Fibroblast of lung (primary cell): Measurements from ENCODE around the gene SLC8A3. TPM values are rescaled to one million over a fixed set of nuclear protein-coding genes. Genes with fewer than 3 reads are reported as not detected.
"Not testable (repeated sequence)": the region's sequence is repeated elsewhere in the genome, so short reads cannot be mapped to it uniquely, and the experiment has no call there.

Source experiments
- DNase-seq, 2 donors: peaks; one replicate each; pipeline versions ENCODE4 v3.0.0 to v3.0.0-alpha.2; 2010; ENCODE audit warnings: low read depth in 2 of 2
- H2AFZ ChIP-seq: 2 replicates; pipeline ENCODE4 v1.5.1; 2012; ENCODE audit warnings: low read length, control low read depth, inconsistent platforms
- H3K27ac ChIP-seq: 2 replicates; pipeline ENCODE4 v1.5.1; 2011; ENCODE audit warnings: low read length, control low read depth; ENCODE audit not compliant: insufficient read depth
- H3K27me3 ChIP-seq: 2 replicates; pipeline ENCODE4 v1.5.1; 2011; ENCODE audit warnings: mild to moderate bottlenecking, low read length; ENCODE audit not compliant: control insufficient read depth, insufficient read depth
- H3K36me3 ChIP-seq: 2 replicates; pipeline ENCODE4 v1.5.1; 2011; ENCODE audit warnings: low read length; ENCODE audit not compliant: control insufficient read depth, insufficient read depth
- H3K4me1 ChIP-seq: 2 replicates; pipeline ENCODE4 v1.5.1; 2011; ENCODE audit warnings: low read length; ENCODE audit not compliant: control insufficient read depth, insufficient read depth; ENCODE audit errors: extremely low read depth
- H3K4me2 ChIP-seq: 2 replicates; pipeline ENCODE4 v1.5.1; 2011; ENCODE audit warnings: low read length, control low read depth; ENCODE audit not compliant: insufficient read depth; ENCODE audit errors: extremely low read depth
- H3K4me3 ChIP-seq, 4 experiments: fragments of 200-600 bp in 1 of 4; sonication (generic) in 1 of 4; replicated peaks in 1 of 4; 2 replicates each; pipeline ENCODE4 v1.5.1; 2011 to 2016; ENCODE audit warnings: low read length in 4 of 4, low read depth in 3 of 4, mild to moderate bottlenecking in 3 of 4, control low read depth in 2 of 4, inconsistent platforms in 1 of 4, mixed read lengths in 1 of 4; ENCODE audit not compliant: insufficient read depth in 1 of 4; ENCODE audit errors: control extremely low read depth in 1 of 4
- H3K79me2 ChIP-seq: 2 replicates; pipeline ENCODE4 v1.5.1; 2012; ENCODE audit warnings: mild to moderate bottlenecking, low read length, inconsistent platforms; ENCODE audit not compliant: control insufficient read depth, insufficient read depth
- H3K9ac ChIP-seq: 2 replicates; pipeline ENCODE4 v1.5.1; 2011; ENCODE audit warnings: mild to moderate bottlenecking, low read length, control low read depth; ENCODE audit not compliant: insufficient read depth
- H3K9me3 ChIP-seq: 2 replicates; pipeline ENCODE4 v1.5.1; 2012; ENCODE audit warnings: low read depth, low read length; ENCODE audit not compliant: control insufficient read depth, insufficient read depth
- H4K20me1 ChIP-seq: 2 replicates; pipeline ENCODE4 v1.5.1; 2011; ENCODE audit warnings: low read length; ENCODE audit not compliant: control insufficient read depth, insufficient read depth; ENCODE audit errors: extremely low read depth
- CTCF ChIP-seq, 2 donors: IDR thresholded peaks in 1 of 2; conservative IDR thresholded peaks in 1 of 2; 1 replicate in 1 of 2; 2 replicates in 1 of 2; pipeline ENCODE4 v1.5.1; 2011 to 2012; ENCODE audit warnings: low read length in 2 of 2, control low read depth in 1 of 2, inconsistent platforms in 1 of 2, low read depth in 1 of 2, mild to moderate bottlenecking in 1 of 2
- EZH2 ChIP-seq: IDR thresholded peaks from 2 replicates; pipeline ENCODE4 v1.5.1; 2012; ENCODE audit warnings: low read length, control low read depth, mild to moderate bottlenecking; ENCODE audit errors: missing control alignments
- polyA plus RNA-seq, 2 donors: library from polyadenylated mRNA; depleted of rRNA in 1 of 2; stranded (reverse) in 1 of 2; unstranded in 1 of 2; fragments of >200 nt; gene quantifications; 2 replicates each; pipeline ENCODE4 v1.2.1, GENCODE V29; 2011 to 2012; ENCODE audit warnings: missing spikeins in 1 of 2
- total RNA-seq: library from RNA; depleted of rRNA; stranded (reverse); fragments of >200 nt; gene quantifications from 2 replicates; pipeline ENCODE4 v1.2.1, GENCODE V29; 2014

SLC8A3 gene
- total and polyA plus RNA-seq, 2 donors (not counting 1 experiment from before 2014, with no cell fraction given), result under 0.01 to 0.03 TPM

GRCh38 chr14:70229877-70230640, 41.3 kb upstream of the SLC8A3 start:
- H3K79me2 ChIP-seq, H3K27ac ChIP-seq, H3K36me3 ChIP-seq, H3K9me3 ChIP-seq, DNase-seq, H3K4me3 ChIP-seq, H3K9ac ChIP-seq, H4K20me1 ChIP-seq, H3K4me2 ChIP-seq, H3K4me1 ChIP-seq, H3K27me3 ChIP-seq, H2AFZ ChIP-seq: not testable (repeated sequence)

DNA sequence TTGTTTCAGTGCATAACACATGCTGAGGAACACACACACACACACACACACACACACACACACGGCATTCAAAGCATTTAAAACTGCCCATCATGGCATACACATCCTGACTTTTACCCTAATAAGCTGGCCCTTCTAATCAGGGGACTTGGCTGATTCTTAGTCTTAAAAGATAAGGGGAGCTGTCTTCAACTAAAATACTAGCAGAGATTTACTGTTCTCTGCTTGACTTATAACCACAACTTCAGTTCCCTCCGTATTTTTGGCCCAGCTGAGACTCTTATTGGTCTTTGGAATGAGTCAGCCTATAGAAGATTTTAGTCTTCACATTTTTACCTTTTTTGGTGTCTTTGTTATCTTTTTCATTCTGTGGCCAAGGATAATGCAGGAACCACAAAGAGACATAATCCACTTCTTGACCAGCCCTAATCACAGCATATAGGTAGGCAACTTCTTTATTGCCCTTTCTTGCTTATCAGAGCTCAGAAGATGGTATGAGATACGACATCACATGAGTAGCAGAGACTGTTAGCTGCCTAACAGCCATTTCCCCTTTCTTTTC, 25.1 kb upstream of the SLC8A3 start:
- Histone ChIP-seq H3K79me2 (no peaks in the 10 kb centered on the region), H3K9me3 (no peaks in the 10 kb centered on the region), H2AFZ (no peak overlapping the region), H3K9ac (no peak overlapping the region), H3K4me3 (no peak overlapping the region), H3K4me2 (no peak overlapping the region), H4K20me1 (no peaks in the 10 kb centered on the region), H3K36me3 (no peaks in the 10 kb centered on the region), H3K4me1 (no peaks in the 10 kb centered on the region), H3K27ac (no peak overlapping the region), H3K27me3 (no peaks in the 10 kb centered on the region)
- DNase-seq, result peak in 1 of 2 donors; percentile 9
- no peak for TF ChIP-seq CTCF (conservative IDR thresholded peaks at IDR 0.05 in 1 of 2, IDR thresholded peaks at IDR 0.05 in 1 of 2; ENCODE audit: low read depth in 1 of 2, low read length in 2 of 2)
- TF ChIP-seq EZH2, result no peak

GRCh38 chr14:70212752-70213151, 24.0 kb upstream of the SLC8A3 start:
- H3K4me3 ChIP-seq, result no peak overlapping the region
- no peaks in the 10 kb centered on the region for H3K27me3 ChIP-seq
- H3K27ac ChIP-seq, result no peak overlapping the region
- no peaks in the 10 kb centered on the region for H3K9me3 ChIP-seq
- no peak overlapping the region for H3K4me2 ChIP-seq
- H3K36me3 ChIP-seq, result no peaks in the 10 kb centered on the region
- H3K79me2 ChIP-seq, result no peaks in the 10 kb centered on the region
- no peak overlapping the region for H2AFZ ChIP-seq
- no peak overlapping the region for H3K9ac ChIP-seq
- H4K20me1 ChIP-seq, result no peaks in the 10 kb centered on the region
- DNase-seq, result no peak
- no peak for TF ChIP-seq CTCF (conservative IDR thresholded peaks at IDR 0.05 in 1 of 2, IDR thresholded peaks at IDR 0.05 in 1 of 2; ENCODE audit: low read depth in 1 of 2, low read length in 2 of 2)
- TF ChIP-seq EZH2, result no peak
- H3K4me1 ChIP-seq, result no peaks in the 10 kb centered on the region
